ENCODE data around the gene CMSS1.
"Not testable (repeated sequence)": the region's sequence is repeated elsewhere in the genome, so short reads cannot be mapped to it uniquely, and the experiment has no call there.

Gene CMSS1

DNA sequence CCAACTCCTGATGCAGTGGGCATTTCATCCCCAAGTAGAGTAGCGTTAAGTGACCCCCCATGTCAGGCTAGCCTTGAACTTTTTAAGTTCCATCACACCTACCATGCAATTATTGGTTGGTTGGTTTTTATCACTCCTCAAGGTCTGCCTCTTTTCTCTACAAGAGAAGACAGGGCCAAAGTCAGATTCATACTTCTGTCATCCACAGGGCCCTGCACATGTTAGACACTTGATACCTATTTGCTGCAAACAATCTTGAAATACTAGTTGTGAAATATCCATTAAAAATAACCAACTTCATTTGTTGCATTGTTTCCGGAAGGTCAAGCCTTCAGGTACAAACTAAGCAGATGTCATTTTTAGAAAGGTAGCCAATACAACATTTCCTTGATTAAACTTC, 1.2 kb downstream of the CMSS1 start:
- no peak for DNase-seq

DNA sequence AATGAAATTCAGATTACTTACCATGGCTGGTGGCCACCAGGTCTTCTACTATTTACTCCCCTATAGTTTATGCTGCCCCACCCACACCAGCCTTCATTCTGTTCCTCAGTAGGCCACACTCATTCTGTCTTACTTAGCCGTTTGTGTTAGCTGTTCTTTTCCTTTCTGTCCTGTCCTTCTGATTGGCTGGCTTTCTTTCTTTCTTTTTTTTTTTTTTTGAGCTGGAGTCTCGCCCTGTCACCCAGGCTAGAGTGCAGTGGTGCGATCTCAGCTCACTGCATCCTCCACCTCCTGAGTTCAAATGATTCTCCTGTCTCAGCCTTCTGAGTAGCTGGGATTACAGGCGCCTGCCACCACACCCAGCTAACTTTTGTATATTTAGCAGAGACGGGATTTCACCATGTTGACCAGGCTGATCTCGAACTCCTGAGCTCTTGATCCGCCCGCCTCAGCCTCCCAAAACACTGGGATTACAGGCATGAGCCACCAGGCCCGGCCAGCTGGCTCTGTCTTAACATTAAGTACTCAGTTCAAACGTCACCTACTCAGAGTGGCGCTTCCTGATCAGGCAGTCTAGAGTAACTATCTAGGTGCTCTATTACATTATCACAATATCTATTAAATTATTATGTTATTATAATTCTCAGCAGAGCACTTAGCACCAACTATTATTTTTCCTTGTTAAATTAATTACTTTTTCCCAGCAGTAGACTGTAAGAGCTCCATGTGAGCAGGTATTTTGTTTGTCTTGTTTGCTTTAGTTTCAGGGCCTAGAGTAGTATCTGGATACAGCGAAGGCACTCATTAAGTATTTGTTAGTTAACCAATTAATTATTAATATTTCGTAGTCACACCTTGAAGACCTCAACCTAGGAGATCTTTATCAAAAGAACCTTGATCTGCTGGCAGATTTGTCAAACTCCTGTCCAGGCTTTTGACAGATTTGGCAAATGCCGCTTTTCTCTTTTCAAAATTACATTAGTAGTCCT, 6.4 kb downstream of the CMSS1 start:
- DNase-seq, result no peak

DNA sequence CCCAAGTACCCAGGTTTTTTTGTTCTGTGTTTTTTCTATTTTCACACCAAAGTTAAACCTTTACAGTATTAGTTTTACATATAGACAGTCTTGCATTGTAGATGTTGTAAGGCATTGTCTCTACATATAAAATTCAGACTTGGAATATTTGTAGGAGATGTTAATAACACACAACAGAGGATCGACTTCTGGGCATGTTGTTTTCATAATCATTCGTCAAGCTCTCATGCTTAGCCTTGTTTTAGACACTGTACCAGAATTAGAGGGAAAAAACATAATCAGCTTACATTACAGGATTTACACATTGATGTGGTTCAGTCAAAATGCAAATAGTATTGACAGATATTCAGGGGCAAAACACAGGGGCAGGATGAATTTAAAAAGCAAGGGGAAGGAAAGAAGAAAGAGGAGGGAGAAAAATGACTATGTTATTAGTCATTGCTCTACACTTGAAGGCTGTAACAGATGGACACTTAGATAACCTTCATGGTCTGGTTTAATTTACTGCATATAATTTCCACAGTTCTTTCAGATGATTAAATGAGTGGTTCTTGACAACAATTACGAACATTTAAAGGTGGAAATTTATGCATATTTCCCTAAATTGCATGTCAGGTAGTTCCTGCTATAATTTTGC, 7.5 kb downstream of the CMSS1 start:
- DNase-seq, result no peak

DNA sequence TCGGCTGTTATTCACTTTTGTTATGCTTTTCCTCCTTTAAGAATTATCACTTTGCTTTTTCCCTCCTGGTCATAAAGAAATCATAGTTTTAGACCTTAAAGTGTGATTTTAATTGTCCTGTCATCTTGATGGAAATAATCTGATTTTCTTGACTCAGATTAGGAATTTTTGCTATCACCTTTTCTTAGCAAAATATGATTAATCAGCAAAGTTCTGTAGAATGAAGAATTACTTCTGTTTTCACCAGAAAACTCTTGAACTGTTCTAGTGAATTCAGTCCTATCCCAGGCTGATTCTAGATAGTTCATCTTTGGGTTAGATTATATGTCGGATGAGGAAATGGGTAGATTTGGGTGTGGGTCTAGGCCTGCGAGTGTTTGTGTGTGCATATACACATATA, 12.2 kb downstream of the CMSS1 start:
- DNase-seq, result no peak

DNA sequence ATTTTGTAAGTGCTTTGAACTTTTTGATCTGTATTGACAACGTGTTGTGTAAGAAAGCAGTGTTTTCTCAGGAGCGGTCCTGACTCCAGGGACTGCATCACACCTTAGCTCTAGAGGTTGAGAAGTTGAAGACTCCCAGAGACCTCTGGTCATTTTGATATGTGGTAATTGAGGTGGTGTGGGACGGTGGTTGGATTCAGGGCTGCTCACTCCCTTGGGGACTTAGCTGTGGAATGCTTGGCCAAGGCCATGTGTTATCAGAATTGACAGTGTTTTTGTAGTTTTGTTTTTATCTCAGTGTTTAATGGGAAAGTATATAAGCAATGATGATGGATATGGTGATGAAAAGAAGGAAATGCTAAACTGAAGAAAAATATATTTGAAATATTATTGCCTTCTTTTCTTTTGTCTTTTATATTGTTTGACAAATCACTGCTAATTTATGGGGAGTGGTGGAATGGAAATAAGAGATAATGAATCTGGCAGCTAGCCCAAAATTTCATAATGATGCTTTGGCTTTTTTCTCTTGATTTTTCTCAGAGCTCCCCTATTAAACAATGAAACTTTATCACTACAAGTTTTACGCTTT, 16.0 kb downstream of the CMSS1 start:
- DNase-seq, result no peak

DNA sequence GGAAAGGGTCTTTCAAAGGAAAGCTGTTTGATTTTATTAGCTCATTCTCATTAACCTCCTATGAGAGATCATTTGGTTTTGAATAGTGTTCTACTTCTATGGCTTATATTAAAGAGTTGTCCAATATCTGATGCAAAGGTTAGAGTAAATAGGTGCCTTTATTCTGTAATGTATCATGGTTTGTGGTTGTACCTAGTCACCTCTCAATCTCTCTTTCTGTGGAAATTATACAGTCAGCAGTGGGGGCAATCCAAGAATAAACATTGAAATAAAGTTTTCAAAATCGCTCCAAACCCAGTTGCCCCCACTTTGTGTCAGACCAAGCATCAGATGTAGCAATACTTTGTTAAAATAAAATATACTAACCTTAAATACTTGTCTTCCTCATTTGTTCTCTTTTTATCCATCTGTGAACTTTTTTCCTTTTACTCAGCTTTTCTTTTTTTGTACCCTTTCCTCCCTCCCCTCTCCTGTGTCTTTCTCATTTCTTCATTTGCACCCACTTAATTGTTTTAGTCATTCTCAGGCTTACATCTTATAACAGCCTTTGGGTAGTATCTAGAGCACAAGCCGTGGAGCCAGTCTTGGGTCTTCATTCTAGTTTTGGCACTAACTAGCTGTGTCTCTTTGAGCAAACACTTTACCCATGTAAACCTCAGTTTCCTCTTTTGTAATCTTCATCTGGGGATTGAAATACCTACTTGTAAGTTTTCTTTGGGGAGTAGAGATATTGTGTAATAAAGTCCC, 16.7 kb downstream of the CMSS1 start:
- DNase-seq, result no peak

DNA sequence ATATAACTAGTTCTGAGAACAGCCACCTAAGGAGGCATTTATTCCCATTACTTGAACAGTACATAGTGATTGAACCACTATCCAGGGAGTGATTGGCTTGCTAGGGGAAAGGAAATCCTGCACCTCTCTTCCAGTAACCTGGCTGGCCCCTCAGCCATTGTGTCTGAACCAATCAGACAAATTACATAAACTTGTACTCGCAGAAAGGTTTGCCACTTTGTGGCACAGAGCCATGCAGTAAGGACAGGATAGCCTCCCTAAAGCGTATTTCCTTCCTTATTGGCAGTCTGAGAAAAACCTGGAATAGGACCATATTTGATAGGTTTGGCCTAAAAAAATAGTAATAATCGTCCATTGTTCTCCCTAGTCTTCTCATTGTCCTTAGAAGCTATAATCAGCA, 19.0 kb downstream of the CMSS1 start:
- DNase-seq, result no peak

DNA sequence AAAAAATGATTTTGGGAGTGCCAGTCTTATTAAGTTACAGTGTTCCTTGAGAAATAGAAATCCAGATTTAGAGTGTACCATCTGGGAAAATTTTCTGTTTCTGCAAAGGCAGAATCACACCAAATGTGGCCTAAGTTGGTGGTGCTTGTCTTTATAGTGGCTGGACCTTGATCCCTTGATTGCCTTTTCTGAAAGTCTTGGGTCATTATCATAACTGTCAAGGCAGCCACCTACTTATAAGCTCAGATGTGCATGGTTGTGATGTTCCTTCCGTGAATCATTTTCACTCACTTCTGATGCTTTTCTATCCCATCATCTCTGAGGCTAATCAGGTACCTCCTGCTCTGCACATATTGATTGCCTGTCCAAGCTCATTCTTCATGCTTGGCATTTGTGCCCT, 20.1 kb downstream of the CMSS1 start:
- no peak for DNase-seq

DNA sequence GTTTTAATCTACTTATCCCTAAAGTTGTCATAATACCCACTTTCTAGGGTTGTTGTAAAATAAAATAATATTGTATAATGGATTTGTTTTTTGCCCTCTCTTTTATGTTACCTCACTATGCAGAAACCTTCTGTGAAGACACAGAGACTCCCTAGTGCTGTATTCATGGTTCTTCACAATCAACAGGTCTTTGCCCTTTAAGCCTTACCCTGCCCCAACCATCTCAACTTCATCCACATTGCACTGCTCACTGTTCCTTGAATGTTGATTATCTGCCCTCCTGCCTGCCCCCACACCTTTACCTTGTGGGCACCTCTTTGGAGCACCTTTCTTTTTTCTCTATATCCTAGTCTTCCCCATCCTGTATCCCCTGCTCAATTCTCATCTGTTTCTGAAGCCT, 21.1 kb downstream of the CMSS1 start:
- DNase-seq, result no peak

DNA sequence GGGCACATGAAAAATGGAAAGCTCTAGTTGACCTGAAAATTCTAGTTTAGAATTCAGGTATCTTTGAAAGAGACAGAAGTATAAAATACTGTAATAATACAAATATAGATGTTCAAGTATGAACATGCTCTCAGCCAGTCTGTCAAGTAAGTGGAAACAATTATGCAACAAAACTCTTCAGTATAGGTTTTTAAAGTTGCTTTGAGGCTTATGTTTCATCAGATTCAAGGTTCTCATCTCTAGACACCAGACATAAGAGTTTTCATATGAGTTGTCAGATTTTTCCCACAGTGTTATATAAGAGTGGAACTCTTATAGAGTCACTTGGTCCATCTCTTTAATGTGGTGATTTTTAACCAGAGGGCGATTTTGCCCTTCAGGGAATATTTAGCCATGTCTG, 22.0 kb downstream of the CMSS1 start:
- no peak for DNase-seq

DNA sequence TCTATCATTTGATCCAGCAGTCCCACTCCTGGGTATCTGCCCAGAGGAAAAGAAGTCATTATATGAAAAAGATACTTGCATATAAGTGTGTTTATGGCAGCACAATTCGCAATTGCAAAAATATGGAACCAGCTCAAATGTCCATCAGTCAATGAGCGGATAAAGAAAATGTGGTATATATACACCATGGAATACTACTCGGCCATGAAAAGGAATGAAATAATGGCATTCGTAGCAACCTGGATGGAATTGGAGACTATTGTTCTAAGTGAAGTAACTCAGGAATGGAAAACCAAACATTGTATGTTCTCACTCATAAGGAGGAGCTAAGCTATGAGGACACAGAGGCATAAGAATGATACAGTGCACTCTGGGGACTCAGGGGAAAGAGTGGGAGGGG, 24.3 kb downstream of the CMSS1 start:
- DNase-seq, result not testable (repeated sequence)

DNA sequence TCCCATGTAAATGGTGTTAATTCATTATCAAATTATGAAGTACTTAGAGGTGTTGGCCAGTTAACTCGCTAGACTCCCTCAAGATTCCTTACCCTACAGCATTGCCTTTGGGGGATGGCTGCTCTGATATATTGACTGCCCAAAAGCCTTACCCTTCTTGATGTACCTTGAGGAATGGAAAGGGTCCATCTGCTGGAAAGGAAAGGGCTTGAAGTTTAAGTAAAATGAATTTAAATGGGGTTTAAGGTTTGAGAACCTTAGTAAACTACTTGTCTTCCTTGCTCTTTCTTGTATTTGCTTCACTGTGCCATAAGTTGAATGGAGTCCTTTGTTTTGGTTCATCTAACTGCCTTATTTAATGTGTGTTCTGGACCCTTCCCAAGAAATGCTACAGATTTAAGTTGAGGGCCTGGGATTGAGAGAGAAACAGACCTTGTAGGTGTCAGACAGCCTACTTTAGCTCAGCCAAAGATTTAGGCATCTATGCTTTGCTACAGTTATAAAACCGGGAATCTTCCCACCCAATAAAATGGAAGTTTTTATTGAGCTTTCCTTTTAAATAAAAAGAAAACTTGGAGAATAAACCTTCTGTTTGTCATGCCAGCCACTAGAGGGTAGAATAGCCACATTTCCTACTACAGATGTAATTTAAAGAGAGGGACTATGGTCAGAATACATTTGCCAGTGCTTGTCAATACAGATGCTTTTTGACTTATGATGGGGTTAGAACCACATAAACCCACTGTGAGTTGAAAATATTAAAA, 25.3 kb downstream of the CMSS1 start:
- no peak for DNase-seq

DNA sequence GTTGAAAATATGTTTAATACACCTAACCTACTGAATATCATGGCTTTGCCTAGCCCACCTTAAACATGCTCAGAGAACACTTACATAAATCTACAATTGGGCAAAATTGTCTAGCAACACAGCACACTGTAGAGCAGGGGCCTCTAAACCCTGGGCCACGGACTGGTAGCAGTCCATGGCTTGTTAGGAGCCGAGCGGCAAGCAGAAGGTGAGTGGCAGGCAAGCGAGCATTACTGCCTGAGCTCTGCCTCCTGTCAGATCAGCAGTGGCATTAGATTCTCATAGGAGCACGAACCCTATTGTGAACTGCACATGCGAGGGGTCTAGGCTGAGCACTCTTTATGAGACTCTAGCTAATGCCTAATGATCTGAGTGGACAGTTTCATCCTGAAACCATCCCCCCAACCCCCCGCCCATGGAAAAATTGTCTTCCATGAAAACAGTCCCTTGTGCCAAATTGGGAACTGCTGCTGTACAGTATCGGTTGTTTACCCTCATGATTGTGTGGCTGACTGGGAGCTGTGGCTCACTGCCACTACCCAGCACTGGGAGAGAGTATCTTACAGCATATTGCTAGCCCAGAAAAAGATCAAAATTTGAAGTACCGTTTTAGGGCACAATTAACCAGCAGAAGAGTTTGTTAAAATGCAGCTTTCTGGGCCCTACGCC, 26.1 kb downstream of the CMSS1 start:
- no peak for DNase-seq

DNA sequence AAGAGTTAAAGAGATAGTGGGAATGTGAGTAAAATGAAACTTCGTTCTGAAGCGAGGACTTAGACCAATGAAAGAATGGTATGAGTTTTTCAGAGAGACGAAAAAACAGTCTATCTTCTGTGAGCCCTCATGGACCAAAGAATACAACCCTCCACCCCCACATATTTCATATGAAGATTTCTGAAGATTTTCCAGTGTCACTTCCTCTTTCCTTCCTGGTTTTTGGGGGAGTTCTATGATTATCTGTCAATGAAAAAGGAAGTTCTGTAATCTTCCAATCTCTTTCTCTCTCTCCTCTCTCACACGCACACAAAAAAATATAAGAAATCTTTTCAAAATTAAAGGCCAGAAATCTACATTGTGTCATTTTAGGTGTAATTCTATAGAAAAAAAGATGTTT, 27.7 kb downstream of the CMSS1 start:
- no peak for DNase-seq

DNA sequence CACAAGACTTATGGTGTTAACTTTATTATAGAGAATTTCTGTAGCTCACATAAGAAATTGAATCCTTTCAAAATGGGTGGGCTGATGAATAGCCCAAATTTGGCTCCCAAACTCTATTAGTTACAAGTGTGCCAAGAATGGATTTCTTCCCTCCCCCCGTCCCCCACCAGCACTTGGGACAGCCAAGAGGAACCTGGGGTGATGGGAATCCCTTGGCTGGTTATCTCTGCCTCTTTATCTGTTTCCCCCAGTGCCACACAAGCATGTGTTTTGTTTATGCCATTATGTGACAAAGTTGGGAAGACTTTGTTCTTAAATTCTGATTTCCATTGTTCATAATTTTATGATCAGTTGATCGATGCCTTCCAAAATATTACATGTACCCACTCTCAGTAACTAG, 28.3 kb downstream of the CMSS1 start:
- DNase-seq, result no peak

DNA sequence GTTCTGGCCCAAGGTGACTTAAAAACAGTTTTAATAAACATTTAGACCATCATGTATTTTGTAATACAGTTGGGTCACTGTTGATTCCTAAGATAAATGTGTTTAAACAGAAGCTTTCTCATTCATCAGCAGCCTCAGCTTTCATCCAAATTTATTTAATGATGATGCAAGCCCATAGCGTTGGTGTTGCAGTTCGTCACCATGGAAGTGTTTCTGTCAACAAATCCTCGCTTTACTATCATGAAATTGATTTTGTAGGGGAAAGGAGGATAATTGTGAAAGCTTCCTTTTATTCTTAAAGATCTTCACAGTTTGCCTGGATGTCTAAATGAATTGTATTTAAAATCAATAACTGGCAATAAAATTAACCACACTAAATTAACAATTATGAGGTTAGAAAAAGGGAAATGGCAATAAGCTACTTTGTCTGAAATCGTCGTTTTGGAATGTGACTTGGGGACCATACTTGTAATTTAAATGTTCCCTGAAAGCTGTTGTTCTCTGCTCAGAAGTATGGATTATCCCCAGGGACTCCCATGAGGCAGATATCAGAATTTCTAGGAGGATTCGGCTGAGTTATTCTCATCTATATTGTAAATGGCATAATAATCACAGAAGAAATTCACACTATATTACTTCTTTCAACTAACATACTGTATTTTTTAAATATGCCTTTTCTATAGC, 29.0 kb downstream of the CMSS1 start:
- DNase-seq, result no peak

DNA sequence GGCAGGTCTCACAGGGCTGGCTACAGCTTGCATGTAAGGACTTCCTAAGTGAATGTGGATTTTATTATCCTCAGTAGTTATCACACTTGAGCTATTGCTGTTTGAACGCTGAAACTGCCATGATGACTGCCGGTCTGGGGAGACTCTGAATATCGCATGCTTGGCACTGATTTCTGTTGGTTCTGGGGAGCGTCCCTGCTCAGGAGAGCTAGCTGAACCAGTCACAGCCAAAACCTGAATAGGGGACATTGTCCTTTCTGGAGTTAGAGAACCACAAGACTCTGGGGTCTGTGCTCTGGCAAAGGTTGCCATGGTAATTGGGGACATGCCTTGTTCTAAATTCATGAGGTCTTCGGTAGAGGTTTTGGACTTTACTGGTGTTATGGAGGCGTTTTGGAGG, 30.8 kb downstream of the CMSS1 start:
- no peak for DNase-seq

DNA sequence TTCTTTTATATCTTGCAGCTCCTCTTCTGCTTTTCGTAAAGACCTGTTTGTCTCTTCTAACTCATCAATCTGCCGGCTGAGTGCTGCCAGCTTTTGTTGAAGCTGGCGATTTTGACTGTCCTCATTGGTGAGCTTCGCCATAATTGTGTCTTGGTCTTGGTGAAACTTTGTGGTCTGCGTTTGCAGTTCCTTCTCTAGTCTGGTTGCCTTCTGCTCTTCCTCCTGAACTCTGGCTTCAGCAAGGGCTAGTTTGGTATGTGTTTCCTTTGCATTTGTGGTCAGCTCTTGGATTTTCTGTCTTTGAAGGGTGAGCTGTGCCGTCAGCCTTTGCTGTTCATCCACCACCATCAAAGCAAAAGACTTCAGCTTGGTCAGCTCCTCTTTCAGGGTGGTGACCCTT, 32.9 kb downstream of the CMSS1 start:
- DNase-seq, result no peak

DNA sequence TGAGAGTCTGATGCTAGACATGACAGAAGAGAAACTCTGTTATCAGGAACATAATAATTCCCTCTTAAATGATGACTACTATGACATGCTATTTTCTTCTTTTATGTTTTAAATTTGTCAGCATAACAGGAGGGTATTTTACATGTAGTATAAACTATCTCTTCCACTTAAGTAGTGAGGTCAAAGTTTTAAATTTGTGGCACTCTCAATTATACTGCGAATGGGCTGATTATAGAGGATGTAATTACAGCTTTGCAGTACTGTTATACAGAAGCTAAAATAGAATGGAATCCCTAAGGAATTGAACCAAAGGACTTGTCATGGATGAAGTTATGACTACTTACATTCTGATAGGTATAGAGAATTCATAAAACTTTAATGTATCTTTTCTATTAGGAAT, 34.3 kb downstream of the CMSS1 start:
- no peak for DNase-seq

DNA sequence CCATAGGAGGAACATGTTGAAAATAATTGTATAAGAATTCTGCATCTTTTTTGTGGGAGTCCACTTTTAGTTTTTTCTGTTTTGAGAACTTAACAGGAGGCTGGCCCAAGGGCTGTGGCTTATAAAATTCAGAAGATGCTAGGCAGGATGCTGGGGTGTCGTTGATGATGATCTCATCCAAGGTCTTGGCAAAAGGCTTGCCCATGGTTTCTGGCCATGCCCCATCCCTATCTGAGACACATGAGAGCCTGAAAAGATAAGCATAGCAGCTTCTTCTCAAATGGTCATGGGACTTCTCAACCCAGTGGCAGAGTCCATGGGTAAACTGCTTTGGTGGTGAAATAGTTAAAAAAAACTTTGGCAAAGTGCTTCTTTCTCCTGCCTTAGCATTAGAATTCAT, 35.2 kb downstream of the CMSS1 start:
- DNase-seq, result no peak

DNA sequence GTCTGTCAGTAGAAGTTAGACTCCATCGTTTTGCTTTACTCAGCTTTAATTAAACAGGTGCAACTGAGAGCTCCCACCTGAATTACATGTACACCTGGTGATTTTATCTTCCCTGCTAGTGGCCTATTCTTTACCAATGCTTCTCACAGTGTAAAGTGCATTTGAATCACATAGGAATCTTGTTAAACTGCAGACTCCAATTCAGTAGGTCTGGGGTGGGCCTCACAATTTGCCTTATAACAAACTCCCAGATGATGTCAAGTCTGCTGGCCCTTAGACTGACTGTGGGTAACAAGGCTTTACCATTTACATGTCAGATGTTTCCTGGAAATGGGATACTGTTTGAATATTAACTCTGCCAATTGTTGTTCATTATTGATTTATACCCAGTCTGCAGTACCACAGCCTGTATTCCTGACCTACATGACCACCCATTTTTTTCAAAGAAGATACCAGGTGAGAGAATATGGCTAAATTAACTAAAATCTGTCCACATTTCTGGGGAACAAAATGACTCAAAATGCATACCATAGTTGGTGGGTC, 37.2 kb downstream of the CMSS1 start:
- DNase-seq, result no peak
